GM21529 (cell line): ENCODE results near the gene SLC9B2.

Experiments
- ATAC-seq: cut with Tn5 transposase; IDR thresholded peaks from one replicate; pipeline ENCODE4 v1.9.1; 2021; ENCODE audit not compliant: unreplicated experiment

Gene SLC9B2

GRCh38 chr4:103075894-103076746 lies 441 bp downstream of the SLC9B2 start:
- peak; percentile 53 for ATAC-seq

DNA sequence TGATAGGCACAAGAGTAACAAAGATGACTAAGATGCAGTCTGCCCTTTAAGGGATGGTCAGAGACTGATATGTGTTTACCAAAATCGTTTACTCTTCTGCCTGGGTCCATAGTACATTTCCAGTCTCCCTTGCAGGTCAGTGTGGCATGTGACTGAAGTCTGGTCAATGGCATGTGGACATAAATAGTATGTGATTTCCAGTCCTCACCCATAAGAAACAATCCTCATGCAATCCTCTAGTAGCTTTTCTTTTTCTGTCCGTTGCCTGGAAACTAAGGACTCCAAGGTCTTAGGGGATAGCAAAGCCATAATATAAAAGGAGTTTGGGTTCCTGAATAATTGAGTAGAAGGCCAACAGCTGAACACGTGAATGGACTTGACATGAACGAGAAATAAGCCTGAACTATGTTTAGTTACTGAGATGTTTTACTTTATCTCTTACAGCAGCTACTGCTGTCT lies 1.1 kb downstream of the SLC9B2 start:
- ATAC-seq = peak; percentile 0

- ATAC-seq = peak; percentile 37
Measured at GRCh38 chr4:103074744-103075434, 1.7 kb downstream of the SLC9B2 start.

DNA sequence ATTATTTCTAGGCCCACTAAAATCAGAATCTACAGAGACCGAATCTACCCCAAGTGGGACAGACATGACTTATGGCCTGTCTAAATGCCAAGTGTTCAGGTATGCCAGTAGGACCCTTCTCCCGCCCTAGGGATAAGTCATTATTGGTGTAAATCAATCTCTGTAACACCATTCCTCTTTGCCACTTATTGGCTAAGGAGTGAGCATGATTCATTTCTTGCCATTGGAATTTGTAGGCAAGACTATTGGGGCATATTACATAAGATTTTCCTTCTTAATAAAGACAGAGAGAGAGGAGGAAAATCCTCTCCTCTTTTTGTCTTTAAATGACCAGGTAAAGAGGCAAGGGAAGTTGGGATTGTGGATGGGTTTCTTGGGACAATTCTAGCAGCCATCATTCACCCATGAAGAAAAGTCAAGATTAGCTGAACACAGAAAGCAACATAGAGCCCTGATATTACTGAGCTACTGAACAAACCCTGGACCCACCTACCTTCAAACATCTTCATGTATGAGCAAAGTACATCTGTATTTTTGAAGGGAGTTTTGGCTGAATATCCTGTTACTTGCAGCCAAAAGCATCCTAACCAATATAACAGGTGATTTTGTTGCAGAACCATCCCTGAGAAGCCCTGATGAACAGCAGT lies 2.6 kb downstream of the SLC9B2 start:
- no peak for ATAC-seq

GRCh38 chr4:103067841-103068547 lies 8.6 kb downstream of the SLC9B2 start:
- ATAC-seq = no peak

- no peak for ATAC-seq
Measured at GRCh38 chr4:103060453-103061148, 16.0 kb downstream of the SLC9B2 start.

- ATAC-seq = no peak
Measured at GRCh38 chr4:103054030-103054429, 22.5 kb downstream of the SLC9B2 start.

GRCh38 chr4:103052779-103053178 lies 23.8 kb downstream of the SLC9B2 start:
- ATAC-seq = no peak

GRCh38 chr4:103052145-103052544 lies 24.4 kb downstream of the SLC9B2 start:
- ATAC-seq = no peak

DNA sequence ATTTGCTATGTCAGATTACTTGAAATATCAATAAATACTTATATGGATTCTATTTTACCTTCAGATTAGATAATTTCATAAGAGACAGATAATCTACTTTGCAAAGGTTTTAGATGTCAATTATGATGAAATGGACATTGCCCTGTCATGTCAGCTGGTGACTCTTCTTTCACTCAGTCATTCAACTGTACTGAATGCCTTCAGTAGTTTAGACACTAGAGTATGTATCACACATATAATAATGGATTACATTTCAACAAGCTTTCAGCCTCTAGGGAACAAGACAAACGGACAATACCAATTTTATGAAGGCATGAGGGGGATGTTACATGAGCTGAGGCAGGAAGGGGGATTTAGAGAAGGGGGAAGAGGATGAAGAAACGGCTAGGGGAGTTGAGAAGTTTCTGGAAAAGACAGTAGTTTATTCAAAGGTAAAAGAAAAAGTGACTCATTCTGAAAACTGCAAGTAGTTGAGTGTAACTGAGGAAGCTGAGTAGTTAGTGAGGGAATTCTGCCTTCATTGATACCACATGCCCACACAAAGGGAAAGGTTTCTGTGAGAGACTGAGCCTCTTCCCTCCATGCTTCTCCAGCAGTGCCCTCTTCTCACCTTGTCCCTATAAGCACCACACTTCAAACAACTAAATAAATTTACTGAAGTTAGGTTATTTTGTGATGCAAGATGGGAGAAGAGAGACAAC lies 25.7 kb downstream of the SLC9B2 start:
- no peak for ATAC-seq

GRCh38 chr4:103046416-103047290 lies 29.9 kb downstream of the SLC9B2 start:
- peak; percentile 94 for ATAC-seq

- ATAC-seq = no peak
Measured at GRCh38 chr4:103044183-103044582, 32.4 kb downstream of the SLC9B2 start.

DNA sequence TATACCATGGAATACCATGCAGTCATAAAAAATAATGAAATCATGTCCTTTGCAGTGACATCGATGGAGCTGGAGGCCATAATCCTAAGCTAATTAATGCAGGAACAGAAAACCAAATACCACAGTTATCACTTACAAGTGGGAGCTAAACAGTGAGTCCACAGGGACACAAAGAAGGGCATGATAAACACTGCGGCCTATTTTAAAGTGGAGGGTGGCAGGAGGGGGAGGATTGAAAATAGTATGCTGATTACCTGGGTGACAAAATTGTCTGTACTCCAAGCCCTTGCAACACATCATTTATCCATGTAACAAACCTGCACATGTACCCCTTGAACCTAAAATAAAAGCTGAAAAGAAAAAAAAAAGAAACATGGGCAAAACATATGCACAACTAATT lies 40.4 kb downstream of the SLC9B2 start:
- no peak for ATAC-seq

GRCh38 chr4:103032574-103032973 lies 44.0 kb downstream of the SLC9B2 start:
- peak; percentile 88 for ATAC-seq

DNA sequence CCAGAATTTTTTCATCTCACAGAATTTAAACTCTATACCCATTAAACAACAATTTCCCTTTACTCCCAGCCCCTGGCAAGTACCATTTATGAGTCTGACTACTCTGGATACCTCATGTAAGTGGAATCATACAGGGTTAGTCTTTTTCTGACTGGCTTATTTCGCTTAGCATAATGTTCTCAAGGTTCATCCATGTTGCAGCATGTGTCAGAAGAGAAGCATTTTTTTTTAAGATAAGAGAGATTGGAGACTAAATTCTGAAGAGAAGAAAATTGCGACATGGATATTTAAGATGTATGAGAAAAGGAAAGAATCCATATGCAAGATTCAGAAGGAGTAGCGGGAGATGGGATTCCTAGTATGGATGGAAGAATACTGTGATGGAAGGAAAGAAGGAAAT lies 45.8 kb downstream of the SLC9B2 start:
- ATAC-seq = no peak

- no peak for ATAC-seq
Measured at GRCh38 chr4:103029300-103029699, 47.3 kb downstream of the SLC9B2 start.

DNA sequence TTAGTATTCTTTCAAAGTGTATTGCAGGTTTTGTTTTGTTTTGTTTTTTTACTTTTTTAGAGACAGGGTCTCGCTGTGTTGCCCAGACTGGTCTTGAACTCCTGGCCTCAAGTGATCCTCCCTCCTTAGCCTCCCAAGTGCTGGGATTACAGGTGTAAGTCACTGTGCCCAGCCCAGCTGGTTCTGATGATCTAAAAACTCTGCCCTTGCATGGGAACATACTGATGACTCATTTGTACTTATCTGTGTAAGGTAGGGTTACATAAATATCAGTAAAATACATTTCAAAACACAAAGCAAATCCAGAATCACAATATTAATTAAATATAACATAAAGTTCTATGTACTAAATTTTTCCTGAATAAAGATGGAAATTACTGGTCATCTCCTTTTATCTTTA lies 49.7 kb downstream of the SLC9B2 start:
- no peak for ATAC-seq

GRCh38 chr4:103024996-103025395 lies 51.6 kb downstream of the SLC9B2 start:
- no peak for ATAC-seq

GRCh38 chr4:103021120-103021519 lies 55.4 kb downstream of the SLC9B2 start:
- no peak for ATAC-seq
